Measurements from ENCODE around the gene UXS1. TPM values are rescaled to one million over a fixed set of nuclear protein-coding genes. Genes with fewer than 3 reads are reported as not detected.
"Not testable (repeated sequence)": the region's sequence is repeated elsewhere in the genome, so short reads cannot be mapped to it uniquely, and the experiment has no call there.

UXS1 gene
- total RNA-seq = 27.4 TPM
- long read RNA-seq, transcript UXS1-203 (15 exons, 1,839 nt) = major isoform, 15 of 23 reads
- long read RNA-seq, transcript UXS1-201 (15 exons, 2,099 nt) = minor isoform, 7 of 23 reads
- long read RNA-seq, partial matches to known transcripts = 0 of 23 reads
- long read RNA-seq, other reads (novel, unspliced or antisense) = 1 of 23 reads

GRCh38 chr2:106193977-106194778, at the start of gene UXS1:
Gene UXS1 (minus strand): TSS chr2:106194301. CDS start chr2:106194241, 60 bp downstream.
- peak; percentile 99 for DNase-seq (ENCODE audit: missing footprints)
- intact Hi-C loops (cut with DNase I) = loop anchor here (5.0 kb wide), 1 partner anchor 77 kb away; no protein-coding TSS in a partner anchor
- peak; percentile 95 for ATAC-seq

- not testable (repeated sequence) for ATAC-seq; DNase-seq (ENCODE audit: missing footprints)
- intact Hi-C loops (cut with DNase I) = loop anchor here (10.0 kb wide), 1 partner anchor 345 kb away; no protein-coding TSS in a partner anchor
Measured at GRCh38 chr2:106239491-106239890, 45.4 kb upstream of the UXS1 start.

- ATAC-seq; DNase-seq (ENCODE audit: missing footprints): not testable (repeated sequence)
- intact Hi-C loops (cut with DNase I) = loop anchor here (10.0 kb wide), 1 partner anchor 349 kb away; no protein-coding TSS in a partner anchor
Measured at GRCh38 chr2:106235392-106235791, 41.3 kb upstream of the UXS1 start.

- DNase-seq (ENCODE audit: missing footprints) (no peak), ATAC-seq (no peak)
- intact Hi-C loops (cut with DNase I) = loop anchor here (10.0 kb wide), 1 partner anchor 351 kb away; no protein-coding TSS in a partner anchor
Measured at GRCh38 chr2:106233350-106233706, 39.2 kb upstream of the UXS1 start.

GRCh38 chr2:106232638-106233349, 38.7 kb upstream of the UXS1 start:
- ATAC-seq = peak; percentile 96
- DNase-seq (ENCODE audit: missing footprints) = no peak
- intact Hi-C loops (cut with DNase I) = loop anchor here (10.0 kb wide), 1 partner anchor 352 kb away; no protein-coding TSS in a partner anchor

- intact Hi-C loops (cut with DNase I) = no loop called here
- no peak for ATAC-seq
- no peak for DNase-seq (ENCODE audit: missing footprints)
Measured at GRCh38 chr2:106223347-106223746, 29.2 kb upstream of the UXS1 start.

- ATAC-seq; intact Hi-C loops (cut with DNase I); DNase-seq (ENCODE audit: missing footprints): not testable (repeated sequence)
Measured at GRCh38 chr2:106222057-106222456, 28.0 kb upstream of the UXS1 start.

GRCh38 chr2:106219813-106220212, 25.7 kb upstream of the UXS1 start:
- DNase-seq (ENCODE audit: missing footprints) (no peak), ATAC-seq (no peak)
- intact Hi-C loops (cut with DNase I) = no loop called here

- ATAC-seq; DNase-seq (ENCODE audit: missing footprints); intact Hi-C loops (cut with DNase I): not testable (repeated sequence)
Measured at GRCh38 chr2:106219157-106219556, 25.1 kb upstream of the UXS1 start.

GRCh38 chr2:106208874-106209273, 14.8 kb upstream of the UXS1 start:
- DNase-seq (ENCODE audit: missing footprints) (no peak), ATAC-seq (no peak)
- intact Hi-C loops (cut with DNase I) = no loop called here

GRCh38 chr2:106208399-106208798, 14.3 kb upstream of the UXS1 start:
- ATAC-seq (no peak), DNase-seq (ENCODE audit: missing footprints) (no peak)
- intact Hi-C loops (cut with DNase I) = no loop called here

- intact Hi-C loops (cut with DNase I) = no loop called here
- no peak for ATAC-seq
- DNase-seq (ENCODE audit: missing footprints) = no peak
Measured at GRCh38 chr2:106207246-106207645, 13.1 kb upstream of the UXS1 start.

- ATAC-seq = no peak
- DNase-seq (ENCODE audit: missing footprints) = no peak
- intact Hi-C loops (cut with DNase I) = no loop called here
Measured at GRCh38 chr2:106205488-106205887, 11.4 kb upstream of the UXS1 start.

- DNase-seq (ENCODE audit: missing footprints); intact Hi-C loops (cut with DNase I); ATAC-seq: not testable (repeated sequence)
Measured at GRCh38 chr2:106204551-106204950, 10.4 kb upstream of the UXS1 start.

GRCh38 chr2:106201661-106202060, 7.6 kb upstream of the UXS1 start:
- ATAC-seq = no peak
- intact Hi-C loops (cut with DNase I) = no loop called here
- no peak for DNase-seq (ENCODE audit: missing footprints)

- DNase-seq (ENCODE audit: missing footprints) = no peak
- intact Hi-C loops (cut with DNase I) = no loop called here
- ATAC-seq = no peak
Measured at GRCh38 chr2:106197878-106198277, 3.8 kb upstream of the UXS1 start.

GRCh38 chr2:106195981-106196380, 1.9 kb upstream of the UXS1 start:
- ATAC-seq (no peak), DNase-seq (ENCODE audit: missing footprints) (no peak)
- intact Hi-C loops (cut with DNase I) = no loop called here

GRCh38 chr2:106195456-106195855, 1.4 kb upstream of the UXS1 start:
- DNase-seq (ENCODE audit: missing footprints) (no peak), ATAC-seq (no peak)
- intact Hi-C loops (cut with DNase I) = no loop called here

- intact Hi-C loops (cut with DNase I) = loop anchor here (5.0 kb wide), 1 partner anchor 76 kb away; no protein-coding TSS in a partner anchor
- ATAC-seq = no peak
- peak; percentile 82 for DNase-seq (ENCODE audit: missing footprints)
Measured at GRCh38 chr2:106193690-106193976, 468 bp downstream of the UXS1 start.

All from Right ventricle myocardium inferior (tissue), 1 donor.